Sigmoid colon (tissue), 4 donors: Measurements from ENCODE around the gene CNKSR3.

Source experiments
- CTCF ChIP-seq, 4 experiments: fragments of 450-650 bp in 3 of 4; fragments of 200-600 bp in 1 of 4; IDR thresholded peaks; one replicate each; pipeline ENCODE4 v1.5.1; 2016 to 2019; ENCODE audit warnings: antibody characterized with exemption in 4 of 4, mild to moderate bottlenecking in 3 of 4, moderate library complexity in 2 of 4
- EP300 ChIP-seq, 4 donors: sonication (generic); formaldehyde crosslinking; IDR thresholded peaks; one replicate each; pipeline ENCODE4 v1.6.1; 2017; ENCODE audit warnings: antibody characterized with exemption in 4 of 4
- POLR2A ChIP-seq, 2 donors: fragments of 450-650 bp; IDR thresholded peaks; one replicate each; pipeline ENCODE4 v1.6.1; 2016; ENCODE audit warnings: antibody characterized with exemption in 2 of 2, mild to moderate bottlenecking in 2 of 2, moderate library complexity in 2 of 2
- POLR2AphosphoS5 ChIP-seq, 4 donors: sonication (generic); formaldehyde crosslinking; IDR thresholded peaks; one replicate each; pipeline ENCODE4 v1.6.1; 2017; ENCODE audit warnings: antibody characterized with exemption in 4 of 4

GRCh38 chr6:154382740-154383139 lies 127.7 kb downstream of the CNKSR3 start:
- no peak for TF ChIP-seq EP300 (IDR thresholded peaks at IDR 0.05)
- TF ChIP-seq CTCF (IDR thresholded peaks at IDR 0.05), result no peak
- TF ChIP-seq POLR2A (IDR thresholded peaks at IDR 0.05), result no peak
- no peak for TF ChIP-seq POLR2AphosphoS5 (IDR thresholded peaks at IDR 0.05)
